OCI-LY1 (cell line): Measurements from ENCODE around the gene PSPC1.

Experiments
- H2AFZ ChIP-seq: fragments of 200-600 bp; sonication (generic), shearing (Covaris generic); 2 replicates; pipeline ENCODE4 v1.6.0; 2014; ENCODE audit warnings: antibody characterized with exemption, mild to moderate bottlenecking, low read length
- H3F3A ChIP-seq: fragments of 200-600 bp; sonication (generic), shearing (Covaris generic); 2 replicates; pipeline ENCODE4 v1.6.0; 2014; ENCODE audit warnings: mild to moderate bottlenecking, antibody characterized with exemption, low read length, moderate library complexity; ENCODE audit not compliant: insufficient read depth
- H3K27ac ChIP-seq: fragments of 200-600 bp; sonication (generic); 2 replicates; pipeline ENCODE4 v1.5.1; 2014; ENCODE audit warnings: low read length, mixed run types, mild to moderate bottlenecking, low read depth; ENCODE audit not compliant: poor library complexity, severe bottlenecking
- H3K27me3 ChIP-seq: fragments of 200-600 bp; sonication (generic); 2 replicates; pipeline ENCODE4 v1.6.0; 2014; ENCODE audit warnings: antibody characterized with exemption, mild to moderate bottlenecking, low read length, moderate library complexity; ENCODE audit not compliant: insufficient read depth
- H3K36me3 ChIP-seq: fragments of 200-600 bp; sonication (generic); 2 replicates; pipeline ENCODE4 v1.6.1; 2014; ENCODE audit warnings: mild to moderate bottlenecking, antibody characterized with exemption, low read length, moderate library complexity, mixed read lengths; ENCODE audit not compliant: insufficient read depth
- H3K4me1 ChIP-seq: fragments of 200-600 bp; sonication (generic); 2 replicates; pipeline ENCODE4 v1.5.1; 2014; ENCODE audit warnings: mild to moderate bottlenecking, low read length, moderate library complexity; ENCODE audit not compliant: insufficient read depth, severe bottlenecking
- H3K4me2 ChIP-seq: fragments of 200-600 bp; sonication (generic), shearing (Covaris generic); 2 replicates; pipeline ENCODE4 v1.6.1; 2014; ENCODE audit warnings: low read length
- H3K4me3 ChIP-seq: fragments of 200-600 bp; sonication (generic); 2 replicates; pipeline ENCODE4 v1.5.1; 2014; ENCODE audit warnings: low read length, low read depth, mild to moderate bottlenecking, mixed read lengths; ENCODE audit not compliant: poor library complexity, severe bottlenecking
- H3K79me2 ChIP-seq: fragments of 200-600 bp; shearing (Covaris generic); 2 replicates; pipeline ENCODE4 v1.6.1; 2016; ENCODE audit warnings: mixed run types, low read length, mixed read lengths; ENCODE audit not compliant: insufficient read depth
- H3K9ac ChIP-seq: fragments of 200-600 bp; sonication (generic), shearing (Covaris generic); 2 replicates; pipeline ENCODE4 v1.6.1; 2014; ENCODE audit warnings: mild to moderate bottlenecking, low read length, mixed read lengths
- H3K9me2 ChIP-seq: fragments of 200-600 bp; sonication (generic), shearing (Covaris generic); 2 replicates; pipeline ENCODE4 v1.6.1; 2014; ENCODE audit warnings: low read depth, mild to moderate bottlenecking, low read length, mixed read lengths
- H3K9me3 ChIP-seq: fragments of 200-600 bp; shearing (Covaris generic); 2 replicates; pipeline ENCODE4 v1.6.1; 2014; ENCODE audit warnings: low read length, mixed read lengths
- H4K20me1 ChIP-seq: fragments of 200-600 bp; sonication (generic), shearing (Covaris generic); 2 replicates; pipeline ENCODE4 v1.6.0; 2016; ENCODE audit warnings: mild to moderate bottlenecking, low read length; ENCODE audit not compliant: insufficient read depth
- EZH2 ChIP-seq: fragments of 200-600 bp; sonication (generic), shearing (Covaris generic); IDR thresholded peaks from 2 replicates; pipeline ENCODE4 v1.8.0; 2017; ENCODE audit warnings: borderline replicate concordance, mixed run types, mild to moderate bottlenecking, antibody characterized with exemption, low read length, moderate library complexity, mixed read lengths
- TF ChIP-seq, protein P1 (sequence below): fragments of 200-600 bp; sonication (generic), shearing (Covaris generic); IDR thresholded peaks from 2 replicates; pipeline ENCODE4 v1.5.1; 2017; ENCODE audit warnings: mild to moderate bottlenecking, antibody characterized with exemption, low read length, moderate library complexity, mixed read lengths

Gene PSPC1

DNA sequence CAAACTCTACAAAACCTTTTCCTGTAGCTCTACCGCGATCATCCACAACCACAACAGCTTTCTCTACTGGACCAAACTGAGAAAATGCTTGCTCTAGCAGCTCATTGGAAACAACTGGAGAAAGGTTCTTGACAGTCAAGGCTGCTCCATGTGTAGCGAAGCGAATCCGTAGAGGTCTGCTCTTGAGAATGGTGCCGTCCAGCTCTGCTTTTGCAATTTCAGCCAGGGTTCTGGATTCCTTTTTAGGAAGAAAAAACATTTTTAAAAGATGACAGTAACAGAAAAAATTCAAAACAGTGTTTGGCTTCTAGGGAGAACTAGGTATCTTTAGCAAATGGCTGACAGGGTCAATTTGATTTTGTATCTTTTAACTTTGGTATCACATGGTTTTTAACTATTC, 10.4 kb downstream of the PSPC1 start:
- no peaks in the 10 kb centered on the region for H4K20me1 ChIP-seq
- TF ChIP-seq, protein P1, sequence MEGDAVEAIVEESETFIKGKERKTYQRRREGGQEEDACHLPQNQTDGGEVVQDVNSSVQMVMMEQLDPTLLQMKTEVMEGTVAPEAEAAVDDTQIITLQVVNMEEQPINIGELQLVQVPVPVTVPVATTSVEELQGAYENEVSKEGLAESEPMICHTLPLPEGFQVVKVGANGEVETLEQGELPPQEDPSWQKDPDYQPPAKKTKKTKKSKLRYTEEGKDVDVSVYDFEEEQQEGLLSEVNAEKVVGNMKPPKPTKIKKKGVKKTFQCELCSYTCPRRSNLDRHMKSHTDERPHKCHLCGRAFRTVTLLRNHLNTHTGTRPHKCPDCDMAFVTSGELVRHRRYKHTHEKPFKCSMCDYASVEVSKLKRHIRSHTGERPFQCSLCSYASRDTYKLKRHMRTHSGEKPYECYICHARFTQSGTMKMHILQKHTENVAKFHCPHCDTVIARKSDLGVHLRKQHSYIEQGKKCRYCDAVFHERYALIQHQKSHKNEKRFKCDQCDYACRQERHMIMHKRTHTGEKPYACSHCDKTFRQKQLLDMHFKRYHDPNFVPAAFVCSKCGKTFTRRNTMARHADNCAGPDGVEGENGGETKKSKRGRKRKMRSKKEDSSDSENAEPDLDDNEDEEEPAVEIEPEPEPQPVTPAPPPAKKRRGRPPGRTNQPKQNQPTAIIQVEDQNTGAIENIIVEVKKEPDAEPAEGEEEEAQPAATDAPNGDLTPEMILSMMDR: no peak
- TF ChIP-seq EZH2: no peak

DNA sequence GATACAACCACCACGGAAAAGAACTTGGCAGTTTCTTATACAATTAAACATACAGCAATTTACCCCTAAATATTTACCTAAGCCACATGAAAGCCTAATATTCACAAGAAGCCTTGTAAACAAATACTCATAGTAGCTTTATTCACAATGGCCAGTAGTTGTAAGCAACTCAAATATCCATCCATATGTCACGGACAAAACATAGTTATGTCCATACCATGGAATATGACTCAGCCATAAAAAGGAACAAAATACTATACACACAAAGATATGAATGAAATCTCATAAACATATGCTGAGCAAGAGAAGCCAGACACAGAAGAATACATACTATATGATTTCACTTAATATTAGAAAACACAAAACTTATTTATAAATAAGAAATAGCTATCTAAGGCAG, 12.9 kb downstream of the PSPC1 start:
- Histone ChIP-seq H3K36me3 (peaks cover 80% of the 10 kb centered on the region), H3K79me2 (peaks cover 86% of the 10 kb centered on the region), H3K4me3 (no peak overlapping the region), H4K20me1 (no peaks in the 10 kb centered on the region), H3F3A (no peaks in the 10 kb centered on the region), H3K27me3 (no peaks in the 10 kb centered on the region), H3K9ac (no peak overlapping the region), H3K4me1 (peaks cover 1% of the 10 kb centered on the region), H3K4me2 (no peak overlapping the region), H2AFZ (no peak overlapping the region), H3K9me2 (no peaks in the 10 kb centered on the region), H3K9me3 (no peaks in the 10 kb centered on the region), H3K27ac (no peak overlapping the region)
- TF ChIP-seq EZH2: no peak
- TF ChIP-seq, protein P1: no peak

More for the DNA sequence above, 10.4 kb downstream of the PSPC1 start:
- no peaks in the 10 kb centered on the region for H3K9me2 ChIP-seq
- no peaks in the 10 kb centered on the region for H3K27me3 ChIP-seq
- no peak overlapping the region for H3K27ac ChIP-seq
- peaks cover 20% of the 10 kb centered on the region for H3K4me1 ChIP-seq
- H3K9me3 ChIP-seq: no peaks in the 10 kb centered on the region
- H3K4me2 ChIP-seq: no peak overlapping the region
- H3K4me3 ChIP-seq: no peak overlapping the region
- no peak overlapping the region for H3K9ac ChIP-seq
- H3K36me3 ChIP-seq: peaks cover 70% of the 10 kb centered on the region
- H3K79me2 ChIP-seq: peaks cover 86% of the 10 kb centered on the region
- no peaks in the 10 kb centered on the region for H3F3A ChIP-seq
- no peak overlapping the region for H2AFZ ChIP-seq

DNA sequence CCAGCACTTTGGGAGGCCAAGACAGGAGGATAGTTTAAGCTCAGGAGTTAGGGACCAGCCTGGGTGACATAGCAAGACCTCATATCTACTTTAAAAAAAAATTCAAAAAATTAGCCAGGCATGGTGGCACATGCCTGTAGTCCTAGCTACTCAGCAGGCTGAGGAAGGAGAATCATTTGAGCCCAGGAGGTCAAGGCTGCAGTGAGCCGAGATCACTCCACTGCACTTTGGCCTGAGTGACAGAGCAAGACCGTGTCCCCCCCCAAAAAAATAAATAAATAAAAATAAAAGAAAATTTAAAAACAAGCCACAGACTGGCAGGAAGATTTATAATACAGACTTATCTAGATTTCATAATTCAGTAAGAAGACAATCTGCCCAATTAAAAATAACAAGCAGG, 14.8 kb downstream of the PSPC1 start:
- H4K20me1 ChIP-seq: no peaks in the 10 kb centered on the region
- H3K79me2 ChIP-seq: peaks cover 86% of the 10 kb centered on the region
- no peak overlapping the region for H3K9ac ChIP-seq
- H3K27ac ChIP-seq: no peak overlapping the region
- TF ChIP-seq, protein P1: no peak
- no peak for TF ChIP-seq EZH2
- H3K4me3 ChIP-seq: no peak overlapping the region
- no peaks in the 10 kb centered on the region for H3K9me3 ChIP-seq
- no peaks in the 10 kb centered on the region for H3K9me2 ChIP-seq
- no peak overlapping the region for H3K4me2 ChIP-seq
- no peaks in the 10 kb centered on the region for H3K27me3 ChIP-seq
- peaks cover 86% of the 10 kb centered on the region for H3K36me3 ChIP-seq
- H2AFZ ChIP-seq: no peak overlapping the region
- no peaks in the 10 kb centered on the region for H3F3A ChIP-seq
- H3K4me1 ChIP-seq: peaks cover 9% of the 10 kb centered on the region
